ENCODE results near the gene SLC12A9.

- no peak for TF ChIP-seq ZFX (IDR thresholded peaks at IDR 0.05; ENCODE audit: borderline replicate concordance)
- TF ChIP-seq, protein P1, sequence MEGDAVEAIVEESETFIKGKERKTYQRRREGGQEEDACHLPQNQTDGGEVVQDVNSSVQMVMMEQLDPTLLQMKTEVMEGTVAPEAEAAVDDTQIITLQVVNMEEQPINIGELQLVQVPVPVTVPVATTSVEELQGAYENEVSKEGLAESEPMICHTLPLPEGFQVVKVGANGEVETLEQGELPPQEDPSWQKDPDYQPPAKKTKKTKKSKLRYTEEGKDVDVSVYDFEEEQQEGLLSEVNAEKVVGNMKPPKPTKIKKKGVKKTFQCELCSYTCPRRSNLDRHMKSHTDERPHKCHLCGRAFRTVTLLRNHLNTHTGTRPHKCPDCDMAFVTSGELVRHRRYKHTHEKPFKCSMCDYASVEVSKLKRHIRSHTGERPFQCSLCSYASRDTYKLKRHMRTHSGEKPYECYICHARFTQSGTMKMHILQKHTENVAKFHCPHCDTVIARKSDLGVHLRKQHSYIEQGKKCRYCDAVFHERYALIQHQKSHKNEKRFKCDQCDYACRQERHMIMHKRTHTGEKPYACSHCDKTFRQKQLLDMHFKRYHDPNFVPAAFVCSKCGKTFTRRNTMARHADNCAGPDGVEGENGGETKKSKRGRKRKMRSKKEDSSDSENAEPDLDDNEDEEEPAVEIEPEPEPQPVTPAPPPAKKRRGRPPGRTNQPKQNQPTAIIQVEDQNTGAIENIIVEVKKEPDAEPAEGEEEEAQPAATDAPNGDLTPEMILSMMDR (IDR thresholded peaks at IDR 0.05), result no peak
Measured at GRCh38 chr7:100823140-100823525, 29.4 kb upstream of the SLC12A9 start.

Measured in 22Rv1 (cell line).